Measurements from ENCODE around the gene ARFRP1. TPM values are rescaled to one million over a fixed set of nuclear protein-coding genes. Genes with fewer than 3 reads are reported as not detected.

ARFRP1 gene
- total RNA-seq, 1 donor from 2014 or later, result 55.5 TPM

DNA sequence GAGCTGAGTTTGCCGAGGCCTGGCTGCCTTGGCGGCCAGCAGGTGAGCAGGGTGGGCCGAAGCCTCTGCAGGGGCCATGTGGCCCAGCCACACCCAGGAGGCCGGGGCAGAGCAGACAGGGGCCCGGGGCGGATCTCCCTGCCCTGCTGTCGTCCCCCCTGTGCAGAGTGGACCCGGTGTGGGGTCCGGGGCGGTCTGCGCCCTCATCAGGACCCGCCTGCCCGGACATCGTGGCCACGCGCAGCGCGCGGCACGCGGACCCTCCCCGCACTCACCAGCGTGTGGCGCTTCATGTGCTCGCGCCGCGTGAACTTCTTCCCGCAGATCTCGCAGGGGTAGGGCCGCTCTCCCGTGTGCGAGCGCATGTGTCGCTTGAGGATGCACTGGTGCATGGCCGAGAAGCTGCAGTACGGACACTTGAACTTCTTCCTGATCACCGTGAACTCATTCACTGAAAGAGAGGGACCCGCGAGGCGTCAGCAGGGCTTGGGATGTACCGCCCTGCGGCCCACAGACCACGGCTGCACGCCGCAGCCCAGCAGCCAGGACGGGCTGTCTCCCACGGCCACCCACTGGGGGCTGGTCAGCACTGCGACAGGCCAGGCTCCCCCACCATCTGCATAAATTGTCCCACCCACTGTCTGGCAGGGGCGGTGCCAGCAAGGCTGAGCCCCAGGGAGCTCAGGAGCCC lies 44.8 kb upstream of the ARFRP1 start:
- no peaks in the 10 kb centered on the region for H3K27me3 ChIP-seq (ENCODE audit: control insufficient read depth, insufficient read depth, low read length)
- no peak for FAIRE-seq

GRCh38 chr20:63751471-63752271 lies 43.9 kb upstream of the ARFRP1 start:
- no peak overlapping the region for H3K4me3 ChIP-seq (ENCODE audit: low read depth, low read length)
- TF ChIP-seq CTCF (IDR thresholded peaks at IDR 0.05; ENCODE audit: insufficient read depth, low read length, severe bottlenecking), result no peak
- no peaks in the 10 kb centered on the region for H3K27me3 ChIP-seq (ENCODE audit: control insufficient read depth, insufficient read depth, low read length)
- no peak for DNase-seq (ENCODE audit: low read depth)
- H3K36me3 ChIP-seq (ENCODE audit: control insufficient read depth, insufficient read depth, low read length), result no peaks in the 10 kb centered on the region
- FAIRE-seq, result no peak

More for the DNA sequence above, 44.8 kb upstream of the ARFRP1 start:
- H3K4me3 ChIP-seq (ENCODE audit: low read depth, low read length), result no peak overlapping the region
- no peak for TF ChIP-seq CTCF (IDR thresholded peaks at IDR 0.05; ENCODE audit: insufficient read depth, low read length, severe bottlenecking)
- no peak for DNase-seq (ENCODE audit: low read depth)
- H3K36me3 ChIP-seq (ENCODE audit: control insufficient read depth, insufficient read depth, low read length), result no peaks in the 10 kb centered on the region

DNA sequence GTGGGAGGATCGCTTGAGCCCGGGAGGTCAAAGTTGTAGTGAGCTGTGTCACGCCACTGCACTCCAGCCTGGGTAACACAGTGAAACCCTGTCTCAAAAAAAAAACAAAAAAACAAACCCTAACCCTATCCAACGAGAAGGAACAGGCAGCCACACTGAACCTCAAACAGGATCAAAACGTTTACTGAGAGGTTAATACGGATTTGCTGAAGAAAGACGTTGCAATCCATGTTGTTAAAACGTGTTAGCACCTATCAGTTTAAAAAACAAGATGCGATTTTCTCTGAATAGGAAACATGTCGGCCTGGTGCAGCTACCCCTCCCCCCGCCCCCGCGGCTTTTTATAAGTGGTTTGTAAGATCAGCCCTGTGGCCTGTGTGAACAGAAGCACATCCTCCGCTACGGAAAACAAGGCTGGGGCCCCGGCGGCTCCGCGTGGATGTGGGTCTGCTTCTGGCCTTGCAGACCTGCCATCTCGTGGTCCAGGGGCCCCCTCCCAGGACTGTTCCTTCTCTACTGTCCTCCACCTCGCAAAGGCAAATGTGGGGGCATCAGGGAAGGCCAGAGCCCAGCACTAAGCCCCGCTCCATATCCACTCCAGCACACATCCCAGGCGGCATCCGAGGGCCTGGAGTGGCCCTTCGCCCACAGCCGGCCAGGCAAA lies 43.2 kb upstream of the ARFRP1 start:
- H3K4me3 ChIP-seq (ENCODE audit: low read depth, low read length), result no peak overlapping the region
- no peak for DNase-seq (ENCODE audit: low read depth)
- no peak for TF ChIP-seq CTCF (IDR thresholded peaks at IDR 0.05; ENCODE audit: insufficient read depth, low read length, severe bottlenecking)
- H3K27me3 ChIP-seq (ENCODE audit: control insufficient read depth, insufficient read depth, low read length), result no peaks in the 10 kb centered on the region
- FAIRE-seq, result no peak
- no peaks in the 10 kb centered on the region for H3K36me3 ChIP-seq (ENCODE audit: control insufficient read depth, insufficient read depth, low read length)

GRCh38 chr20:63749597-63750508 lies 42.1 kb upstream of the ARFRP1 start:
- no peak for TF ChIP-seq CTCF (IDR thresholded peaks at IDR 0.05; ENCODE audit: insufficient read depth, low read length, severe bottlenecking)
- no peak overlapping the region for H3K4me3 ChIP-seq (ENCODE audit: low read depth, low read length)
- H3K27me3 ChIP-seq (ENCODE audit: control insufficient read depth, insufficient read depth, low read length), result no peaks in the 10 kb centered on the region
- DNase-seq (ENCODE audit: low read depth), result no peak
- FAIRE-seq, result no peak
- no peaks in the 10 kb centered on the region for H3K36me3 ChIP-seq (ENCODE audit: control insufficient read depth, insufficient read depth, low read length)

- no peak for TF ChIP-seq CTCF (IDR thresholded peaks at IDR 0.05; ENCODE audit: insufficient read depth, low read length, severe bottlenecking)
- Histone ChIP-seq H3K4me3 (ENCODE audit: low read depth, low read length) (no peak overlapping the region), H3K27me3 (ENCODE audit: control insufficient read depth, insufficient read depth, low read length) (no peaks in the 10 kb centered on the region), H3K36me3 (ENCODE audit: control insufficient read depth, insufficient read depth, low read length) (no peaks in the 10 kb centered on the region)
- DNase-seq (ENCODE audit: low read depth) (no peak), FAIRE-seq (no peak)
Observed at GRCh38 chr20:63748934-63749270, 41.1 kb upstream of the ARFRP1 start.
